NCI-H1694 treated with DMSO at 0.1 percent for 48 hours (cell line): Measurements from ENCODE around the gene FAM162A.
"Not testable (repeated sequence)": the region's sequence is repeated elsewhere in the genome, so short reads cannot be mapped to it uniquely, and the experiment has no call there.

Source experiments
- DNase-seq: peaks from one replicate; lab custom pipeline; 2025; lab: John Stamatoyannopoulos, UW

FAM162A gene

DNA sequence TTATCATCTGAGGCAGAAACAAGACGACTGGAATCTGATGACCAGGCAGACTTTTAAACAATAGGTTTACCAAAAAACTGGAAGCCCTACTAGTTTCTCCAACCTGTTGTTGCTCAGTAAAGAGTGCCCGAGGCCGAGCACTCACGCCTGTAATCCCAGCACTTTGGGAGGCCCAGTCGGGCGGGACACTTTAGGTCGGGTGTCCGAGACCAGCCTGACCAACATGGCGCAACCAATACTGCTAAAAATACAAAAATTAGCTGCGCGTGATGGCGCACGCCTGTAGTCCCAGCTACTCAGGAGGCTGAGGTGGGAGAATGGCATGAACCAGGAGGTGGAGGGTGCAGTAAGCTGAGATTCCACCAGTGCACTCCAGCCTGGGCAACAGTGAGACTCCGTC is 33.0 kb downstream of the FAM162A start:
- no peak for DNase-seq

GRCh38 chr3:122421101-122421500 is 37.1 kb downstream of the FAM162A start:
- no peak for DNase-seq

DNA sequence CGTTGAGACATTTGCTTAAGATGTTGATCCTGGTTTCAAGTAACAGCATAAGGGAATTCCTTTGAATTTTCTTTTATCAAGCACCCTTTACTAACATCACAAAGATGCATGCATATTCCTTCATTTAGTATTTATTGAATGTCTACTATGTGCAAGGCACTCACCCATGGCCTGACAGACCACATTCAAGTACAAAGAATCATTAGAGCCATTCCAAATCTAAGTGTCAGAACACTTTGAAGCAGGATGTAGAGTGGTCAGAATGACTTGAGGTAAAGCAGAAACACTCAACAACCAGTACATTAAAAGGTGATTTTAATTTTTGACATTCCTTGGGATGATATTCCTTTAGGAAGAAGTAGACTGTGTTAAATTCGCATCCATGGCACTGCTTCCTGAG is 37.9 kb downstream of the FAM162A start:
- no peak for DNase-seq

GRCh38 chr3:122427857-122428471 is 44.0 kb downstream of the FAM162A start:
- no peak for DNase-seq

DNA sequence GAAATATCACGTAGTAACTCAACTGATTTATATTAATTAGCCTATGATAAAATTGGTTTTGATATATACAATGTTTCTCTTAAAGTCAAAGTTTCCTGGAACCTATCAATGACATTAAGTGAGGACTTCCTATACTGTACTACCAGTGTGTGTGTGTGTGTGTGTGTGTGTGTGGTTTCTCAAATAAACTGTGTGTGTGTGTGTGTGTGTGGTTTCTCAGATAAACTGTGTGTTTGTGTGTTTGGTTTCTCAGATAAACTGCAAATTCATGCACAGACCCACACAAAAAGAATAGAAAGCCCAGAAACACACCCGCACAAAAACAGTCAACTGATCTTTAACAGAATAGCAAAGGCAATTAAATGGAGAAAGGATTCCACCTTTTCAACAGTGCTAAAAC is 46.4 kb downstream of the FAM162A start:
- no peak for DNase-seq

GRCh38 chr3:122435950-122436349 is 52.0 kb downstream of the FAM162A start:
- DNase-seq: no peak

DNA sequence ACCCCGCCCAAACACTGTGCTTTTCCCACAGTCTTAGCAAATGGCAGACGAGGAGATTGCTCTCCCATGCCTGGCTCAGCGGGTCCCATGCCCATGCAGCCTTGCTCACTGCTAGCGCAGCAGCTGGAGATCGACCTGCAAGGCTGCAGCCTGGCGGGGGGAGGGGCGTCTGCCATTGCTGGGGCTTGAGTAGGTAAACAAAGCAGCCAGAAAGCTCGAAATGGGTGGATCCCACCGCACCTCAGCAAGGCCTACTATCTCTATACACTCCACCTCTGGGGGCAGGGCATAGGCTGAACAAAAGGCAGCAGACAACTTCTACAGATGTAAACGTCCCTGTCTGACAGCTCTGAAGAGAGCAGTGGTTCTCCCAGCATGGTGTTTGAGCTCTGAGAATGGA is 59.1 kb downstream of the FAM162A start:
- no peak for DNase-seq

DNA sequence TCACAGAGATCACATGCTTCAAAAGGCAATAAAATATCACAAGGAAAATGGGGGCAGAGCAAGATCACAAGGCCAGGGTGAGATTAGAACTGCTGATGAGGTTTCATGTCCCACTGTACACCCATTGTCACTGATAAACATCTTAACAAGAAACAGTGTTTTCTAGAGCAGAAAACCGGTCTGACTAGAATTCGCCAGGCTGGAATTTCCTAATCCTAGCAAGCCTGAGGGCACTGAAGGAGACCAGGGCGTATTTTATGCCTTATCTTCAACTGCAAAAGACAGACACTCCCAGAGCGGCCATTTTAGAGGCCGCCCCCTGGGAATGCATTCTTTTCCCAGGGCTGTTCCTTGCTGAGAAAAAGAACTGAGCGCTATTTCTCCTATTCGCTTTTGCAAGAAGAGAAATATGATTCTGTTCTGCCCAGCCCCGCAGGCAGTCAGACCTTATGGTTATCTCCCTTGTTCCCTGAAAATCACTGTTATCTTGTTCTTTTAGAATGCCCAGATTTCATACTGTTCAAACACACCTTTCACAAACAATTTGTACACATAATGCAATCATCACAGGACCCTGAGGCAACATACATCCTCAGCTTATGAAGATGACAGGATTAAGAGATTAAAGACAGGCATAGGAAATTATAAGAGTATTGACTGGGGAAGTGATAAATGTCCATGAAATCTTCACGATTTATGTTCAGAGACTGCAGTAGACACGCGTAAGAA is 59.9 kb downstream of the FAM162A start:
- DNase-seq: not testable (repeated sequence)

- not testable (repeated sequence) for DNase-seq
Measured at GRCh38 chr3:122444491-122444887, 60.5 kb downstream of the FAM162A start.

- not testable (repeated sequence) for DNase-seq
Measured at GRCh38 chr3:122448218-122448617, 64.2 kb downstream of the FAM162A start.

- no peak for DNase-seq
Measured at GRCh38 chr3:122451371-122451770, 67.4 kb downstream of the FAM162A start.

DNA sequence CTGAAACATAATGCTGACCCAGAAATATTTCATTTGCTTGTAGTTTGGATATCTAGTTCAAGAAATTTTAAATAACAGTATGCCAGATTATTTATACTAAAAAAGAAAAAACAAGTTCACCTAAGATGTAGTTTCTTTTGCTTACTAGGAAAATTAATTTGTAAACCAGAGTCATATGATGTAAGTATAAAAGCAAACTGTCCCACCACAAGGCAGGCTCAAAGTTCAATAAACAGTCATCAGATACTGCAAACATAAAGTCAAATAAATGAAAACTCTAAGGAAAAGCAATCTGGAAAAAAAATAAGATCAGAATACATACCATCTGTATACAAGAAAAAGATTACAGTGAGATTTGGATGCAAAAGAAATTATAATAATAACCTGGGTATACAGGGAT is 72.1 kb downstream of the FAM162A start:
- no peak for DNase-seq

DNA sequence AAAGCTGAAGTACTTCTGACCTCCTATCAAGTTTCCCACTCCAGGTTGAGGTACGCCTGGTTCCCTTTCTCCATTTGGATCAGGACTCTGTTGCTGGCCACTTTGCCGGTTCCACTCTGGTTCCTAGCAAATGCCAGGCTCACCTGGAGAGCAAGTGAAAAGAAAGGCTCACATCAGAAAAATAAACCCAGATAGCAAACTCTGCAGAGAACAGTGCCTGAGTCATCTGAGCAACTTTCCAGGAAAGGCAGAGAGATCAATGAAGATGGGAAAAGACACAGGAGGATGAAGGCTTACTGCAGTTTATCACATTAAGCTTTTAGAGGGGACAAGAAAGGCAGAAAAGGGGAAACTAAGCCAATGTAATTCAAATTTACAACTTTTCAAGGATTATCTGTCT is 73.7 kb downstream of the FAM162A start:
- DNase-seq: no peak

DNA sequence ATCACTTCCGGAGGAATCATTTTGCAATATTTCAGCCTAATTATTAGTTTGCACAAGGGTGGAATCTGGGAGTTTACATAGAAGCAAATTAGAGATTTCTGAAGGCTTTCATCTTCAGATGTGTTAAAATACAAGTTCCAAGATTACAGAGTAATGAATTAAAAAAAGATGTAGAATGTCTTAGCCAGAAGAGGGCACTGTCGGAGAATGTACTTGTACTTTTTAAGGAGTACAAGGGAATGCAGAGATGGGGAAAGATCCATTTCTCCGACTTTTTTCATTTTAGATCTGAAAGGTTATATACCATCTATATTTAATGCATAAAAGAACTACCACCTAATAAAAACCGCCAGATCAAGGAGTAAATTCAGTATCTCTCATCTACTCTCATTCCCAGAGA is 75.0 kb downstream of the FAM162A start:
- DNase-seq: no peak

DNA sequence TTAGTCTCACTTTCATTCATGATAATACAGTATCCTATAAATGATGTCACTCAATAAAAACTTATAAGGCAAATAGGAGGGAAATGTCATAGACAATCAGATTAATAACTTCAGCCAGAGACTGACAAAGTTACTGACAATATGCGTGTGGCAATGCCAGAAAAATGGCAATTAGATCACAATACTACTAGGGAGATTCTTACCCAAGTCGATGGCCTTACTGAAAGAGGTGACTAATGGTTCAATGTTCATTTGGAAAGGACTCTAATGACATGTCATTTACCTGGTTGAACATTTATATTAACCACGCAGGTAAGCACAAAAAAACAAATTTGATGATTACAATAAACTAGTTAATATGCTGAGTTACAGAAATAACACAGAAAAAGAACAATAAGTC is 77.8 kb downstream of the FAM162A start:
- DNase-seq: no peak
